Upper lobe of left lung (tissue), 4 donors: ENCODE results near the gene SORBS1.

Experiments used
- CTCF ChIP-seq, 6 experiments: fragments of 450-650 bp in 4 of 6; fragments of 200-600 bp in 2 of 6; sonication (generic) in 2 of 6; IDR thresholded peaks; one replicate each; pipeline ENCODE4 v1.5.1; 2016 to 2019; ENCODE audit warnings: antibody characterized with exemption in 6 of 6
- EP300 ChIP-seq, 4 donors: sonication (generic); formaldehyde crosslinking; IDR thresholded peaks; one replicate each; pipeline ENCODE4 v1.5.1; 2017; ENCODE audit warnings: antibody characterized with exemption in 4 of 4, control low read depth in 2 of 4
- POLR2A ChIP-seq, 4 donors: fragments of 450-650 bp; IDR thresholded peaks; one replicate each; pipeline ENCODE4 v1.5.1; 2016 to 2017; ENCODE audit warnings: antibody characterized with exemption in 4 of 4, mild to moderate bottlenecking in 2 of 4

- no peak for TF ChIP-seq EP300 (IDR thresholded peaks at IDR 0.05)
- no peak for TF ChIP-seq CTCF (IDR thresholded peaks at IDR 0.05)
- no peak for TF ChIP-seq POLR2A (IDR thresholded peaks at IDR 0.05)
These were observed 91.9 kb downstream of the SORBS1 start for GRCh38 chr10:95469251-95469650.
